Endometrium (tissue), 2 donors: ENCODE data around the gene CHPT1.

ENCODE experiments used
- FAIRE-seq: peaks from 2 replicates; lab custom pipeline; 2012; peaks lifted over from hg19 to GRCh38; lab: Jason Lieb, UNC
- donor health status: control.
- donor health status: control.

CHPT1 gene

GRCh38 chr12:101685092-101685491, 12.3 kb upstream of the CHPT1 start:
- no peak for FAIRE-seq

- FAIRE-seq, result no peak
These were observed 11.3 kb upstream of the CHPT1 start for GRCh38 chr12:101686176-101686575.

- no peak for FAIRE-seq
These were observed 6.8 kb upstream of the CHPT1 start for GRCh38 chr12:101690544-101691098.

- no peak for FAIRE-seq
These were observed 5.8 kb upstream of the CHPT1 start for GRCh38 chr12:101691503-101692096.

- no peak for FAIRE-seq
These were observed 3.1 kb upstream of the CHPT1 start for GRCh38 chr12:101694297-101694848.

- no peak for FAIRE-seq
These were observed 2.5 kb upstream of the CHPT1 start for GRCh38 chr12:101694986-101695385.

GRCh38 chr12:101695706-101696105, 1.7 kb upstream of the CHPT1 start:
- no peak for FAIRE-seq

GRCh38 chr12:101696251-101697196, 916 bp upstream of the CHPT1 start:
- FAIRE-seq, result no peak

GRCh38 chr12:101697930-101698799, 725 bp downstream of the CHPT1 start:
- no peak for FAIRE-seq

- FAIRE-seq, result no peak
These were observed 1.4 kb downstream of the CHPT1 start for GRCh38 chr12:101698800-101699347.

- FAIRE-seq, result no peak
These were observed 2.9 kb downstream of the CHPT1 start for GRCh38 chr12:101700299-101700820.

GRCh38 chr12:101703487-101703886, 6.0 kb downstream of the CHPT1 start:
- FAIRE-seq, result no peak

GRCh38 chr12:101706403-101706802, 9.0 kb downstream of the CHPT1 start:
- FAIRE-seq, result no peak

- no peak for FAIRE-seq
These were observed 9.8 kb downstream of the CHPT1 start for GRCh38 chr12:101707131-101707782.

- no peak for FAIRE-seq
These were observed 12.8 kb downstream of the CHPT1 start for GRCh38 chr12:101710288-101710687.

GRCh38 chr12:101713059-101713682, 15.7 kb downstream of the CHPT1 start:
- no peak for FAIRE-seq

- FAIRE-seq, result no peak
These were observed 16.5 kb downstream of the CHPT1 start for GRCh38 chr12:101713930-101714329.

GRCh38 chr12:101714877-101715444, 17.5 kb downstream of the CHPT1 start:
- no peak for FAIRE-seq

- FAIRE-seq, result no peak
These were observed 22.1 kb downstream of the CHPT1 start for GRCh38 chr12:101719566-101719965.

GRCh38 chr12:101720118-101720517, 22.7 kb downstream of the CHPT1 start:
- no peak for FAIRE-seq
